ENCODE measurements around the gene COL13A1. TPM values are rescaled to one million over a fixed set of nuclear protein-coding genes. Genes with fewer than 3 reads are reported as not detected.

COL13A1 gene
- total and polyA plus RNA-seq, 2 experiments from 2014 or later: 5.2 to 8.6 TPM

DNA sequence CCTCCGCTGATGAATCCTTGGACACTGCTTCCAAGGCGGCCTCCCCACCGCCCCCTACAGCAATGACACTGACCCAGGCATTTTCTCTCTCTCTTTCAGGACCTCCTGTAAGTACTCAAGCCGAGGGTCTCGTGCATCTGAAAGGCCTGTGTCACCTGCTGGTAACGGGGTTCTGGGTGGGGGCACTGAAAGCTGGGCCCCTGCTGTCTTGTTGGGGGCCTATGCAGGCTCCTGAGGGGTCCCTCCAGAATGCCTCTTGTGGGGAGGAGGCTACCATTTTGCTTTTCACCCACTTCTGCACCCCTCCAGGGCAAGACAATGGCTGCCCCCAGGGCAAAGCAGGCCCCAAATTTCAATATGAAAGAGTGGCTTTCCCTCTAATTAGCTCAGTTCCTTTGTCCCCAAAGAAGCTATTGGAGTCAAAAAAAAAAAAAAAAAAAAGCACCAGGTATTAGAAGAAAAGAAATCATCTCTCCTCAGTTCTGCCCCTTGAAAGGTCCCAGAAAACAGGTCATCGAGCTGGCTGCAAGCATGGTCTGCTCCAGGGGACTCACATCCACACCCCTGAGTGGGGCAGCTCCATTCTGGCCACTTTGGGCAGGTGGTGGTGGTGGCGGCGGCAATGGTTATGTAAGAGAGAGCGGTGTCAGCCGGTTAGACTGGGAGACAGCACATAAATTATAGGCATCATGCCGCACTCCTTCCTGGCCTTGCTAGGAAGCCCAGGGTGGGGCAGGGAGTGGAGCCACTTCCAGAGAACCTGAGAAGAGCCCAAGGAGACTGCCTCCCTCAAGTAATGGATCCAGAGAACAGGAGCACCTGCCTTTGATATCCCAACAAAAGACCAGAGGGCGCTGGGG, 66.2 kb downstream of the COL13A1 start:
- peak overlapping the region; percentile 78 for H3K27ac Mint-ChIP-seq
- H3K4me2 ChIP-seq: peak overlapping the region; percentile 71
- DNase-seq (ENCODE audit: low spot score): peak; percentile 85
- H3K79me2 ChIP-seq (replicated peaks; ENCODE audit: insufficient read depth): no peaks in the 10 kb centered on the region
- H3K27me3 ChIP-seq (ENCODE audit: insufficient read depth): no peaks in the 10 kb centered on the region
- peaks cover 85% of the 10 kb centered on the region for H3K4me1 Mint-ChIP-seq
- no peak for TF ChIP-seq ETS1 (IDR thresholded peaks at IDR 0.05)
- TF ChIP-seq, protein P1, sequence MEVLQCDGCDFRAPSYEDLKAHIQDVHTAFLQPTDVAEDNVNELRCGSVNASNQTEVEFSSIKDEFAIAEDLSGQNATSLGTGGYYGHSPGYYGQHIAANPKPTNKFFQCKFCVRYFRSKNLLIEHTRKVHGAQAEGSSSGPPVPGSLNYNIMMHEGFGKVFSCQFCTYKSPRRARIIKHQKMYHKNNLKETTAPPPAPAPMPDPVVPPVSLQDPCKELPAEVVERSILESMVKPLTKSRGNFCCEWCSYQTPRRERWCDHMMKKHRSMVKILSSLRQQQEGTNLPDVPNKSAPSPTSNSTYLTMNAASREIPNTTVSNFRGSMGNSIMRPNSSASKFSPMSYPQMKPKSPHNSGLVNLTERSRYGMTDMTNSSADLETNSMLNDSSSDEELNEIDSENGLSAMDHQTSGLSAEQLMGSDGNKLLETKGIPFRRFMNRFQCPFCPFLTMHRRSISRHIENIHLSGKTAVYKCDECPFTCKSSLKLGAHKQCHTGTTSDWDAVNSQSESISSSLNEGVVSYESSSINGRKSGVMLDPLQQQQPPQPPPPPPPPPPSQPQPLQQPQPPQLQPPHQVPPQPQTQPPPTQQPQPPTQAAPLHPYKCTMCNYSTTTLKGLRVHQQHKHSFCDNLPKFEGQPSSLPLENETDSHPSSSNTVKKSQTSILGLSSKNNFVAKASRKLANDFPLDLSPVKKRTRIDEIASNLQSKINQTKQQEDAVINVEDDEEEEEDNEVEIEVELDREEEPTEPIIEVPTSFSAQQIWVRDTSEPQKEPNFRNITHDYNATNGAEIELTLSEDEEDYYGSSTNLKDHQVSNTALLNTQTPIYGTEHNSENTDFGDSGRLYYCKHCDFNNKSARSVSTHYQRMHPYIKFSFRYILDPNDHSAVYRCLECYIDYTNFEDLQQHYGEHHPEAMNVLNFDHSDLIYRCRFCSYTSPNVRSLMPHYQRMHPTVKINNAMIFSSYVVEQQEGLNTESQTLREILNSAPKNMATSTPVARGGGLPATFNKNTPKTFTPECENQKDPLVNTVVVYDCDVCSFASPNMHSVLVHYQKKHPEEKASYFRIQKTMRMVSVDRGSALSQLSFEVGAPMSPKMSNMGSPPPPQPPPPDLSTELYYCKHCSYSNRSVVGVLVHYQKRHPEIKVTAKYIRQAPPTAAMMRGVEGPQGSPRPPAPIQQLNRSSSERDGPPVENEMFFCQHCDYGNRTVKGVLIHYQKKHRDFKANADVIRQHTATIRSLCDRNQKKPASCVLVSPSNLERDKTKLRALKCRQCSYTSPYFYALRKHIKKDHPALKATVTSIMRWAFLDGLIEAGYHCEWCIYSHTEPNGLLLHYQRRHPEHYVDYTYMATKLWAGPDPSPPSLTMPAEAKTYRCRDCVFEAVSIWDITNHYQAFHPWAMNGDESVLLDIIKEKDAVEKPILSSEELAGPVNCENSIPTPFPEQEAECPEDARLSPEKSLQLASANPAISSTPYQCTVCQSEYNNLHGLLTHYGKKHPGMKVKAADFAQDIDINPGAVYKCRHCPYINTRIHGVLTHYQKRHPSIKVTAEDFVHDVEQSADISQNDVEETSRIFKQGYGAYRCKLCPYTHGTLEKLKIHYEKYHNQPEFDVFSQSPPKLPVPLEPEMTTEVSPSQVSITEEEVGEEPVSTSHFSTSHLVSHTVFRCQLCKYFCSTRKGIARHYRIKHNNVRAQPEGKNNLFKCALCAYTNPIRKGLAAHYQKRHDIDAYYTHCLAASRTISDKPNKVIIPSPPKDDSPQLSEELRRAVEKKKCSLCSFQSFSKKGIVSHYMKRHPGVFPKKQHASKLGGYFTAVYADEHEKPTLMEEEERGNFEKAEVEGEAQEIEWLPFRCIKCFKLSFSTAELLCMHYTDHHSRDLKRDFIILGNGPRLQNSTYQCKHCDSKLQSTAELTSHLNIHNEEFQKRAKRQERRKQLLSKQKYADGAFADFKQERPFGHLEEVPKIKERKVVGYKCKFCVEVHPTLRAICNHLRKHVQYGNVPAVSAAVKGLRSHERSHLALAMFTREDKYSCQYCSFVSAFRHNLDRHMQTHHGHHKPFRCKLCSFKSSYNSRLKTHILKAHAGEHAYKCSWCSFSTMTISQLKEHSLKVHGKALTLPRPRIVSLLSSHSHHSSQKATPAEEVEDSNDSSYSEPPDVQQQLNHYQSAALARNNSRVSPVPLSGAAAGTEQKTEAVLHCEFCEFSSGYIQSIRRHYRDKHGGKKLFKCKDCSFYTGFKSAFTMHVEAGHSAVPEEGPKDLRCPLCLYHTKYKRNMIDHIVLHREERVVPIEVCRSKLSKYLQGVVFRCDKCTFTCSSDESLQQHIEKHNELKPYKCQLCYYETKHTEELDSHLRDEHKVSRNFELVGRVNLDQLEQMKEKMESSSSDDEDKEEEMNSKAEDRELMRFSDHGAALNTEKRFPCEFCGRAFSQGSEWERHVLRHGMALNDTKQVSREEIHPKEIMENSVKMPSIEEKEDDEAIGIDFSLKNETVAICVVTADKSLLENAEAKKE (CRISPR knock-in tag; IDR thresholded peaks at IDR 0.05): peak; percentile 53
- TF ChIP-seq ZNF114 (CRISPR knock-in tag; IDR thresholded peaks at IDR 0.05): peak; percentile 74; the same call in 1 of the 2 replicates
- TF ChIP-seq CTCF (conservative IDR thresholded peaks at IDR 0.05; ENCODE audit: low read depth in 2 of 2): peak; percentile 37 to 46
- peak; percentile 38; the same call in 1 of the 2 replicates for TF ChIP-seq NANOG (IDR thresholded peaks at IDR 0.05; ENCODE audit: borderline replicate concordance)
- TF ChIP-seq ZNF331 (CRISPR knock-in tag; IDR thresholded peaks at IDR 0.05; ENCODE audit: low read depth): 0 out of 2 replicates have a peak, but pooled peaks have one; percentile 2
- peak overlapping the region; percentile 80; the same call in 1 of the 2 replicates for H3K27ac ChIP-seq (ENCODE audit: low read depth)
- no peaks in the 10 kb centered on the region for H4K20me1 ChIP-seq (replicated peaks; ENCODE audit: insufficient read depth)
- H3K4me3 Mint-ChIP-seq: peak overlapping the region; percentile 48; the same call in 2 of the 3 replicates
- peaks cover 65% of the 10 kb centered on the region for H3K4me1 ChIP-seq (ENCODE audit: insufficient read depth)
- peaks cover 38% of the 10 kb centered on the region for H3K27me3 Mint-ChIP-seq (ENCODE audit: insufficient read depth, low read depth, poor library complexity)
- peak overlapping the region; percentile 30 for H3K4me3 ChIP-seq
- H3K36me3 Mint-ChIP-seq (ENCODE audit: low read depth): no peaks in the 10 kb centered on the region
- no peaks in the 10 kb centered on the region for H3K36me3 ChIP-seq (ENCODE audit: insufficient read depth)
- ATAC-seq: peak; percentile 69
- no peaks in the 10 kb centered on the region for H3K9me2 ChIP-seq (ENCODE audit: insufficient read depth)
- no peak overlapping the region for H2AFZ ChIP-seq
- no peaks in the 10 kb centered on the region for H3K9me3 Mint-ChIP-seq
- H3F3A ChIP-seq (replicated peaks; ENCODE audit: low read depth): 0 out of 2 replicates have a peak, but pooled peaks cover 5% of the 10 kb centered on the region
